Chondrocyte (in vitro differentiated cells): Measurements from ENCODE around the gene SOWAHA. TPM values are rescaled to one million over a fixed set of nuclear protein-coding genes. Genes with fewer than 3 reads are reported as not detected.

ENCODE experiments used
- DNase-seq: peaks from one replicate; pipeline ENCODE4 v3.0.0; 2021; ENCODE audit warnings: mixed read lengths, low spot score
- H3K27ac Mint-ChIP-seq: one replicate; pipeline ENCODE4 v1.8.0; 2021; ENCODE audit warnings: mild to moderate bottlenecking, moderate library complexity, mixed read lengths; ENCODE audit not compliant: unreplicated experiment
- H3K27me3 Mint-ChIP-seq: 2 replicates; pipeline ENCODE4 v1.8.0; 2021; ENCODE audit warnings: low read depth, mixed read lengths
- H3K36me3 Mint-ChIP-seq: 2 replicates; pipeline ENCODE4 v1.8.0; 2021; ENCODE audit warnings: low read depth, mixed read lengths
- H3K4me1 Mint-ChIP-seq: 2 replicates; pipeline ENCODE4 v1.8.0; 2021; ENCODE audit warnings: low read depth, mild to moderate bottlenecking, mixed read lengths
- H3K4me3 Mint-ChIP-seq: one replicate; pipeline ENCODE4 v1.8.0; 2021; ENCODE audit warnings: mild to moderate bottlenecking, moderate library complexity, mixed read lengths; ENCODE audit not compliant: unreplicated experiment
- H3K9me3 Mint-ChIP-seq: 2 replicates; pipeline ENCODE4 v1.8.0; 2021; ENCODE audit warnings: low read depth, mixed read lengths
- total RNA-seq: library from RNA; stranded (reverse); gene quantifications from 3 replicates; pipeline ENCODE4 v1.2.1, GENCODE V29; 2021
- TF ChIP-seq, protein P1 (sequence below): fragments of 200-600 bp; sonication (generic); IDR thresholded peaks from 2 replicates; pipeline ENCODE4 v1.5.0; 2021; ENCODE audit warnings: antibody characterized with exemption, mild to moderate bottlenecking, moderate library complexity

SOWAHA gene
- total RNA-seq, 1 donor from 2014 or later, result not detected

DNA sequence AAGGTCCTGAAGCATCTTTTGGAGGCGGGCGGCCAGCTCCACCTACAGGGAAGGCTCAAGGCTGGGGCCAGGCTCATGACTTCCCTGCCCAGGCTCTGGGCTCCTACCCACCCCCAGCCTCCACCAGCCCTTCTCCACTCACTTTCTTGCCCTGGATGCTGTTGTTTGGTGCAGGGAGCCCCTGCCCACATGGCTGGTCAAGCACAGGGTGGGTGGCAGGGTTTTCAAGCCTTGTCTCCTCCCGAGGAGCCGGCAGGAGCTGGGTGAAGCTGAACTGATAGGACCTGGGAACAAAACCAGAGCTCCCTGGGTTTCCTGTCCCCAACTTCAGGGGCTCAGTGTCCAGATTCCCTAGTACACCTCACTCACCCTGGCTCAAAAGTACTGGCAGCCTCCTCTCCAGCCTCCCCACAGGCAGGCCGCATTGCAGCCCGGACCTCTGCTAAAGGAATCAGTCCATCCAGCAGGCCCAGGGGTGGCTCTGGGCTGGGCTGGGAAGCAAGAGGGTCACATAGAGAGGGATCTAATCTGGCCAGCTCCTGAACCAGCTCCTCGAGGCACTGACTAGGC is 10.5 kb downstream of the SOWAHA start:
- H3K4me1 Mint-ChIP-seq, result peaks cover 9% of the 10 kb centered on the region
- no peak overlapping the region for H3K4me3 Mint-ChIP-seq
- no peak for DNase-seq
- TF ChIP-seq, protein P1, sequence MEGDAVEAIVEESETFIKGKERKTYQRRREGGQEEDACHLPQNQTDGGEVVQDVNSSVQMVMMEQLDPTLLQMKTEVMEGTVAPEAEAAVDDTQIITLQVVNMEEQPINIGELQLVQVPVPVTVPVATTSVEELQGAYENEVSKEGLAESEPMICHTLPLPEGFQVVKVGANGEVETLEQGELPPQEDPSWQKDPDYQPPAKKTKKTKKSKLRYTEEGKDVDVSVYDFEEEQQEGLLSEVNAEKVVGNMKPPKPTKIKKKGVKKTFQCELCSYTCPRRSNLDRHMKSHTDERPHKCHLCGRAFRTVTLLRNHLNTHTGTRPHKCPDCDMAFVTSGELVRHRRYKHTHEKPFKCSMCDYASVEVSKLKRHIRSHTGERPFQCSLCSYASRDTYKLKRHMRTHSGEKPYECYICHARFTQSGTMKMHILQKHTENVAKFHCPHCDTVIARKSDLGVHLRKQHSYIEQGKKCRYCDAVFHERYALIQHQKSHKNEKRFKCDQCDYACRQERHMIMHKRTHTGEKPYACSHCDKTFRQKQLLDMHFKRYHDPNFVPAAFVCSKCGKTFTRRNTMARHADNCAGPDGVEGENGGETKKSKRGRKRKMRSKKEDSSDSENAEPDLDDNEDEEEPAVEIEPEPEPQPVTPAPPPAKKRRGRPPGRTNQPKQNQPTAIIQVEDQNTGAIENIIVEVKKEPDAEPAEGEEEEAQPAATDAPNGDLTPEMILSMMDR, result no peak
- no peaks in the 10 kb centered on the region for H3K9me3 Mint-ChIP-seq
- no peaks in the 10 kb centered on the region for H3K36me3 Mint-ChIP-seq
- no peak overlapping the region for H3K27ac Mint-ChIP-seq
- no peaks in the 10 kb centered on the region for H3K27me3 Mint-ChIP-seq

DNA sequence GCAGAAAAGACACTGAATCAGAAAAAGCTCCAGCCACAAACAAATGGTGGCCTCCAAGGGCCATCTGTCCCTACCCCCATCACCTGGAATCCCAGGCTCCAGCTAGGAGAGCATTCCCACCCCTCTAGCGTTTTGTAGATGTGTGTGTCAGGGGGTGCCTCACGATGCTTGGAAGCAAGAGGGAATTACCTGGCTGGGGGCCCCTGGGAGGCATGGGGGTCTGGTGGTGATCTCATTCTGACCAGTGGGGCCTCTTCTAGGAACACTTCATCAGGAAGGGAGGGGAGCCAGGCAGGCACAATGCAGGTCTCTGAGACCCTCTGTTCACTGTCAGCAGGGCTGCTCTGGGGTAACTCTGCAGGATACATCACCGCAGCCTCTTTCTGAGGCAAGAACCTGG is 11.3 kb downstream of the SOWAHA start:
- Mint-ChIP-seq H3K36me3 (no peaks in the 10 kb centered on the region), H3K27ac (no peak overlapping the region), H3K9me3 (no peaks in the 10 kb centered on the region), H3K4me1 (peaks cover 14% of the 10 kb centered on the region), H3K27me3 (no peaks in the 10 kb centered on the region), H3K4me3 (no peak overlapping the region)
- DNase-seq, result no peak
- TF ChIP-seq, protein P1, result no peak

DNA sequence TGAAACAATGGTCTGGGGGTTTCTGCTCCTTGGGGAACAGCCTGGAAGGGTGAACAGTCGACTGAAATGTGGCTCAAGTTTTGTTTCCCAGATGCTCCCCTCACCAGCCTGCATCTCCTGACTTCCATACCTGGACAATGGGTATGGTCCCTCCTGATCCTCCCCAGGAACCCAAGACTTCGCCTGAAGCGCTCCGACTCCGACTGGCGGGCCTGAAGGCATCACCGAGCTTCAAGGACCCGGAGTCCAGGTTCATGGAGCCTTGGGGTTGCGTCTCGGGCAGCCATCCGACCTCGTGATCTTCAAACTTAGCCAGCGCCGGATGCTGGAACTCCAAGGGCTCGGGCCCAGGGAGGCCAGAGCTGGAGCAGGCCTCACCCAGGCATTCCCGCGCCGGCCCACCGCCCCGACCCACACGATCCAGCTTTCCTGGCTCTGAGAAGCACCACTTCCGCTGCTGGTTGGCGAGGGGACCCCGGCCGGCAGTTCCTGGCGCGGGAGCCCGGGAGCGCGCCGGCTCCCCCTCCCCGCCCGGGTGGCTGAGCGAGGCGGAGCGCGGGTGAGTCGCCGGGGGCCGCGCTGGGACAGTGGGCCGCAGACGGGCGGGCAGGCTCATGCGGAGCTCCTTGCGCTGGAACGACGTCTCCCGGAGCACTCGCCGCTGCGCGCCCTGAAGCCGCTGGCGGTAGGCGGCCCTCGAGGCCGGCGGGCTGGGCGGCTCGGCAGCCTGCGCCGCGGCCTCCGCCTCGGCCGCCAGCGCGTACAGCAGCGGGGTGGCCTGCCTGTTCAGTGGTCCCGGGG is 12.1 kb downstream of the SOWAHA start:
- DNase-seq, result no peak
- no peaks in the 10 kb centered on the region for H3K27me3 Mint-ChIP-seq
- peaks cover 14% of the 10 kb centered on the region for H3K4me1 Mint-ChIP-seq
- H3K4me3 Mint-ChIP-seq, result no peak overlapping the region
- no peaks in the 10 kb centered on the region for H3K9me3 Mint-ChIP-seq
- H3K27ac Mint-ChIP-seq, result no peak overlapping the region
- H3K36me3 Mint-ChIP-seq, result no peaks in the 10 kb centered on the region
- TF ChIP-seq, protein P1, result no peak

DNA sequence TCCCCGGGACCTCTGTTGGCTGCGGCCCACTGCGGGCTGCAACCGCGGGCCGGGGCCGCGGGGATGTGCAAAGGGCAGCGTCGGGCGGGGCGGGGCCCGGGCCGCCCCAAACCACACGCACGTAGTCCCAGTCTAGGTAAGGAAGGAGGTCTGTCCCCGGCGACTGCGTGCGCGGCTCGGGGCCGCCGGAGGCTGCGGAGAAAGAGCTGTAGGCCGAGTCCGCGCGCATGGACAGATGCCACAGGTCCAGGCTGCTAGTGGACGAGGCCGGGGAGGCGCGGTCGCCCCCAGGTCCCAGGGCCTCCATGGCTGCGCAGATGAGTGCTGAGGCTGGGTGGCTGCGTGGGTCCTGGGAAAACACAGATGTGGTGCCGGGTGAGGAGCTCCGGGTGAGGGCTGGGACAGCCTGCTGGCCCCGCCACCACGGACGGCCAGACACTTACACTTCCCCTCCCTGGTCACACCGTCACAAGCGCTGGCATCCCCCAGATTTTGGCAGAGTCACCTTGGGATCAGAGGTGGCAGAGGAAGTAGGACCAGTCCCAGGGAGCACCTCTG is 12.8 kb downstream of the SOWAHA start:
- no peaks in the 10 kb centered on the region for H3K27me3 Mint-ChIP-seq
- no peak overlapping the region for H3K27ac Mint-ChIP-seq
- H3K4me3 Mint-ChIP-seq, result no peak overlapping the region
- TF ChIP-seq, protein P1, result no peak
- no peaks in the 10 kb centered on the region for H3K9me3 Mint-ChIP-seq
- no peaks in the 10 kb centered on the region for H3K36me3 Mint-ChIP-seq
- no peak for DNase-seq
- peaks cover 12% of the 10 kb centered on the region for H3K4me1 Mint-ChIP-seq

DNA sequence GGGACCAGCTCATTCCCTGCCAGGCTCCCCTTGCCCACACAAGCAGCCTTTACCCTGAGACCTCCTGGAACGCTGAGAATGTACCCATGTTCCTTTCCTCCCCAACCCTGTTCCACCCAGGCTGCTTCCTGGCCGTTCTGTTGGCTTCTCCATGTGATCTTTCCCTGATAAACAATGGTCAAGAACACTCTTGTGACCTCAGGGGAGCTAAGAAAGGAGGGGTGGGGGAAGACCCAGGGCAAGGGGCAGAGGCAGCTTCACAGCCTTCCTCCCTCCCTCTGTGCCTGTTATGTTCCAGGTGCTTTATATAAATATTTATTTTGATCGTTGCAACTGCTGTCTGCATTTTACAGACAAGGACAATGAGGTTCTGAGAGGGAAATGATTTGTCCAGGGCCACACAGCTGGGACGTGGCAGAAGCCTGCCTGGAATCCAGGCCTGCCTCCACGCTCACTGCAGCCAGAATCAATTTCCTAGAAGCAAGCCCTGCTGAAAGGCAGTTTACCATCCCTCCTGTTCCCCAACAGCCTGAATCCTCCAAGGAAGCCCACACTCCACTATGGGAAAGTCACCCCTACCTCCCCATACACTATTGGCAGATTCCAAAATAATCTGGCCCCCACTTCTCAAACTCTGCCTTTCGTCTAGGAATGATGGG is 13.5 kb downstream of the SOWAHA start:
- no peaks in the 10 kb centered on the region for H3K36me3 Mint-ChIP-seq
- H3K4me3 Mint-ChIP-seq, result no peak overlapping the region
- H3K4me1 Mint-ChIP-seq, result peaks cover 17% of the 10 kb centered on the region
- DNase-seq, result no peak
- TF ChIP-seq, protein P1, result no peak
- H3K27me3 Mint-ChIP-seq, result no peaks in the 10 kb centered on the region
- no peaks in the 10 kb centered on the region for H3K9me3 Mint-ChIP-seq
- H3K27ac Mint-ChIP-seq, result no peak overlapping the region
